Measurements from ENCODE around the gene KIAA1614.

Gene KIAA1614

DNA sequence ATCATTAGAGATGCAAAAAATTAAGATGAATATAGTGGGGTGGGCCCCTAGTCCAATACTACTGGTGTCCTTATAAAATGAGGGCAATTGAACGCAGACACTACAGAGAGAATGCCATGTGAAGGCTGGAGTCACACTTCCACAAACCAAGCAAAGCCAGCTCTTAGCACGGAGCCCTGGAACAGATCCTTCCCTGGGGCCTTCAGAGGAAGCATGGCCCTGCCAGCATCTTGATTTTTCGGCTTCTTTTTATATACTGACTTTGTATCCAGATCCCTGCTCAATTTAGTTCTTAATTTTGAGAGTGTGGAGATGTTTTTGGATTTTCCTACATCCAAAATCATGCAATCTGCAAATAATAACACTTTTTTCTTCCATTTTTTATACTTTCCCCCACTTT is 10.2 kb upstream of the KIAA1614 start:
- no peak overlapping the region for H4K8ac ChIP-seq (ENCODE audit: low read depth, low read length)
- no peak overlapping the region for H2BK12ac ChIP-seq (ENCODE audit: low read length)
- no peaks in the 10 kb centered on the region for H3K27me3 ChIP-seq (ENCODE audit: control insufficient read depth in 3 of 3, insufficient read depth in 3 of 3, low read depth in 1 of 3, low read length in 3 of 3)
- no peak overlapping the region for H2BK15ac ChIP-seq (ENCODE audit: low read length)
- no peak overlapping the region for H2AK5ac ChIP-seq (ENCODE audit: low read depth, low read length)
- no peak overlapping the region for H3K18ac ChIP-seq (ENCODE audit: low read length)
- no peaks in the 10 kb centered on the region for H3K9me3 ChIP-seq (replicated peaks in 1 of 2; ENCODE audit: control insufficient read depth in 2 of 2, insufficient read depth in 1 of 2, low read depth in 1 of 2, low read length in 2 of 2)
- H2BK5ac ChIP-seq (ENCODE audit: low read length), result no peak overlapping the region
- no CpG with 5 or more reads among the region's 3 CpGs for WGBS, 2 donors (ENCODE audit: extremely low coverage in 2 of 2, insufficient read length in 2 of 2, insufficient replicate concordance in 1 of 2)
- peaks cover 2 to 12% of the 10 kb centered on the region in 2 donors for H3K4me1 ChIP-seq (ENCODE audit: control insufficient read depth in 2 of 2, insufficient read depth in 1 of 2, low read depth in 1 of 2, low read length in 2 of 2)
- H3K4me3 ChIP-seq (ENCODE audit: low read length in 2 of 2), result no peak overlapping the region
- no peak overlapping the region for H2AFZ ChIP-seq (ENCODE audit: low read length)
- no peak for DNase-seq (ENCODE audit: low spot score)
- no peak overlapping the region for H3K27ac ChIP-seq (replicated peaks; ENCODE audit: low read length)
- no peak overlapping the region for H4K91ac ChIP-seq (ENCODE audit: low read depth, low read length, poor library complexity)
- no peak overlapping the region for H3K4ac ChIP-seq (ENCODE audit: low read length)
- H3K79me1 ChIP-seq (ENCODE audit: low read depth, low read length), result no peaks in the 10 kb centered on the region
- H3K23ac ChIP-seq (ENCODE audit: low read depth, low read length, poor library complexity), result no peak overlapping the region
- H3K4me2 ChIP-seq (ENCODE audit: insufficient read depth, low read length, poor library complexity, severe bottlenecking), result no peak overlapping the region
- H3K9ac ChIP-seq (ENCODE audit: low read depth, low read length, poor library complexity), result no peak overlapping the region
- no peak overlapping the region for H3K14ac ChIP-seq (ENCODE audit: low read length)
- H2BK120ac ChIP-seq (ENCODE audit: low read depth, low read length), result no peak overlapping the region
- no peaks in the 10 kb centered on the region for H3K36me3 ChIP-seq (replicated peaks in 1 of 2; ENCODE audit: control insufficient read depth in 2 of 2, insufficient read depth in 2 of 2, low read length in 2 of 2)

- no peak overlapping the region for H4K8ac ChIP-seq (ENCODE audit: low read depth, low read length)
- H3K14ac ChIP-seq (ENCODE audit: low read length), result no peak overlapping the region
- H2BK120ac ChIP-seq (ENCODE audit: low read depth, low read length), result no peak overlapping the region
- no peak overlapping the region for H2AK5ac ChIP-seq (ENCODE audit: low read depth, low read length)
- H2BK15ac ChIP-seq (ENCODE audit: low read length), result no peak overlapping the region
- H4K91ac ChIP-seq (ENCODE audit: low read depth, low read length, poor library complexity), result no peak overlapping the region
- no peak overlapping the region for H3K4me2 ChIP-seq (ENCODE audit: insufficient read depth, low read length, poor library complexity, severe bottlenecking)
- H3K18ac ChIP-seq (ENCODE audit: low read length), result no peak overlapping the region
- H3K9ac ChIP-seq (ENCODE audit: low read depth, low read length, poor library complexity), result no peak overlapping the region
- no peak for DNase-seq (ENCODE audit: low spot score)
- no peaks in the 10 kb centered on the region for H3K9me3 ChIP-seq (replicated peaks in 1 of 2; ENCODE audit: control insufficient read depth in 2 of 2, insufficient read depth in 1 of 2, low read depth in 1 of 2, low read length in 2 of 2)
- H2BK5ac ChIP-seq (ENCODE audit: low read length), result no peak overlapping the region
- no peak overlapping the region for H3K4me3 ChIP-seq (ENCODE audit: low read length in 2 of 2)
- H3K79me1 ChIP-seq (ENCODE audit: low read depth, low read length), result no peaks in the 10 kb centered on the region
- no peak overlapping the region for H3K4ac ChIP-seq (ENCODE audit: low read length)
- peaks cover 0 to 11% (median 0%) of the 10 kb centered on the region in 3 experiments for H3K27me3 ChIP-seq (ENCODE audit: control insufficient read depth in 3 of 3, insufficient read depth in 3 of 3, low read depth in 1 of 3, low read length in 3 of 3)
- H3K36me3 ChIP-seq (replicated peaks in 1 of 2; ENCODE audit: control insufficient read depth in 2 of 2, insufficient read depth in 2 of 2, low read length in 2 of 2), result no peaks in the 10 kb centered on the region
- no peak overlapping the region for H2AFZ ChIP-seq (ENCODE audit: low read length)
- no peak overlapping the region for H2BK12ac ChIP-seq (ENCODE audit: low read length)
- no peak overlapping the region for H3K27ac ChIP-seq (replicated peaks; ENCODE audit: low read length)
- no CpG with 5 or more reads among the region's 8 CpGs for WGBS, 2 donors (ENCODE audit: extremely low coverage in 2 of 2, insufficient read length in 2 of 2, insufficient replicate concordance in 1 of 2)
- peaks cover 2 to 6% of the 10 kb centered on the region in 2 donors for H3K4me1 ChIP-seq (ENCODE audit: control insufficient read depth in 2 of 2, insufficient read depth in 1 of 2, low read depth in 1 of 2, low read length in 2 of 2)
- H3K23ac ChIP-seq (ENCODE audit: low read depth, low read length, poor library complexity), result no peak overlapping the region
Measured at GRCh38 chr1:180905927-180906326, 6.8 kb upstream of the KIAA1614 start.

DNA sequence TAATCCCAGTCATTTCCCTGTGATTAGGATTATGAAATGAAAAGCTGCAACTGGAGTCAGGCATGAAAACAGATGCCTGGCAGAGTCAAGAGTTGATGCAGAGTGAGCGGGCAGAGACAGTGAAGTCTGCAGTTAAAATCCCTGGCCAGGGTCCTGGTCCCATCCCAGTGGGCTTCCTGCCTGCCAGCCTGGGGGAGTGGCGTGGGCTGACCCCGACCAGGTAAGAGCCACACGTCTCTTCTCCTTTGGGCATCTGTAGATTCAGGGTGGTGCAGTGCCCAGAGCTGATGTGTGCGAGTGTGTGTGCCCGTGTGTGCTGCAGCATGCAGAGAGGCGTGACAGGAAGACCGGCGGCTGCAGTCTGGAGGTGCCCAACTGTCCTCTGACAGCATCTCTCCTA is 6.2 kb upstream of the KIAA1614 start:
- no peak overlapping the region for H2BK120ac ChIP-seq (ENCODE audit: low read depth, low read length)
- H3K4me3 ChIP-seq (ENCODE audit: low read length in 2 of 2), result no peak overlapping the region
- peaks cover 0 to 4% of the 10 kb centered on the region in 2 donors for H3K9me3 ChIP-seq (replicated peaks in 1 of 2; ENCODE audit: control insufficient read depth in 2 of 2, insufficient read depth in 1 of 2, low read depth in 1 of 2, low read length in 2 of 2)
- no peak overlapping the region for H3K27ac ChIP-seq (replicated peaks; ENCODE audit: low read length)
- H3K4ac ChIP-seq (ENCODE audit: low read length), result no peak overlapping the region
- H4K8ac ChIP-seq (ENCODE audit: low read depth, low read length), result no peak overlapping the region
- no peak overlapping the region for H2BK12ac ChIP-seq (ENCODE audit: low read length)
- H3K4me2 ChIP-seq (ENCODE audit: insufficient read depth, low read length, poor library complexity, severe bottlenecking), result no peak overlapping the region
- peak overlapping the region; percentile 22 for H2AK5ac ChIP-seq (ENCODE audit: low read depth, low read length)
- no peak overlapping the region for H3K9ac ChIP-seq (ENCODE audit: low read depth, low read length, poor library complexity)
- WGBS, 2 donors (ENCODE audit: extremely low coverage in 2 of 2, insufficient read length in 2 of 2, insufficient replicate concordance in 1 of 2), result no CpG with 5 or more reads among the region's 9 CpGs
- H2BK15ac ChIP-seq (ENCODE audit: low read length), result no peak overlapping the region
- no peak overlapping the region for H4K91ac ChIP-seq (ENCODE audit: low read depth, low read length, poor library complexity)
- no peaks in the 10 kb centered on the region for H3K36me3 ChIP-seq (replicated peaks in 1 of 2; ENCODE audit: control insufficient read depth in 2 of 2, insufficient read depth in 2 of 2, low read length in 2 of 2)
- H3K4me1 ChIP-seq (ENCODE audit: control insufficient read depth in 2 of 2, insufficient read depth in 1 of 2, low read depth in 1 of 2, low read length in 2 of 2), result peaks cover 2 to 7% of the 10 kb centered on the region in 2 donors
- no peak overlapping the region for H3K14ac ChIP-seq (ENCODE audit: low read length)
- no peaks in the 10 kb centered on the region for H3K79me1 ChIP-seq (ENCODE audit: low read depth, low read length)
- no peak overlapping the region for H2AFZ ChIP-seq (ENCODE audit: low read length)
- peak overlapping the region; percentile 10 for H3K23ac ChIP-seq (ENCODE audit: low read depth, low read length, poor library complexity)
- peaks cover 0 to 17% (median 1%) of the 10 kb centered on the region in 3 experiments for H3K27me3 ChIP-seq (ENCODE audit: control insufficient read depth in 3 of 3, insufficient read depth in 3 of 3, low read depth in 1 of 3, low read length in 3 of 3)
- no peak for DNase-seq (ENCODE audit: low spot score)
- peak overlapping the region; percentile 62 for H3K18ac ChIP-seq (ENCODE audit: low read length)
- peak overlapping the region; percentile 48 for H2BK5ac ChIP-seq (ENCODE audit: low read length)

- no peak overlapping the region for H2BK120ac ChIP-seq (ENCODE audit: low read depth, low read length)
- no peak overlapping the region for H3K9ac ChIP-seq (ENCODE audit: low read depth, low read length, poor library complexity)
- H3K27me3 ChIP-seq (ENCODE audit: control insufficient read depth in 3 of 3, insufficient read depth in 3 of 3, low read depth in 1 of 3, low read length in 3 of 3), result peaks cover 0 to 26% (median 6%) of the 10 kb centered on the region in 3 experiments
- H2AK5ac ChIP-seq (ENCODE audit: low read depth, low read length), result peak overlapping the region; percentile 68
- peaks cover 0 to 4% of the 10 kb centered on the region in 2 donors for H3K9me3 ChIP-seq (replicated peaks in 1 of 2; ENCODE audit: control insufficient read depth in 2 of 2, insufficient read depth in 1 of 2, low read depth in 1 of 2, low read length in 2 of 2)
- peaks cover 2 to 11% of the 10 kb centered on the region in 2 donors for H3K4me1 ChIP-seq (ENCODE audit: control insufficient read depth in 2 of 2, insufficient read depth in 1 of 2, low read depth in 1 of 2, low read length in 2 of 2)
- H3K14ac ChIP-seq (ENCODE audit: low read length), result no peak overlapping the region
- no peak overlapping the region for H3K4me3 ChIP-seq (ENCODE audit: low read length in 2 of 2)
- no peak overlapping the region for H3K4ac ChIP-seq (ENCODE audit: low read length)
- no peak overlapping the region for H3K23ac ChIP-seq (ENCODE audit: low read depth, low read length, poor library complexity)
- H2AFZ ChIP-seq (ENCODE audit: low read length), result no peak overlapping the region
- no peaks in the 10 kb centered on the region for H3K79me1 ChIP-seq (ENCODE audit: low read depth, low read length)
- H3K4me2 ChIP-seq (ENCODE audit: insufficient read depth, low read length, poor library complexity, severe bottlenecking), result no peak overlapping the region
- H3K36me3 ChIP-seq (replicated peaks in 1 of 2; ENCODE audit: control insufficient read depth in 2 of 2, insufficient read depth in 2 of 2, low read length in 2 of 2), result no peaks in the 10 kb centered on the region
- no peak overlapping the region for H2BK5ac ChIP-seq (ENCODE audit: low read length)
- no peak overlapping the region for H2BK12ac ChIP-seq (ENCODE audit: low read length)
- H2BK15ac ChIP-seq (ENCODE audit: low read length), result no peak overlapping the region
- no peak for DNase-seq (ENCODE audit: low spot score)
- no peak overlapping the region for H4K8ac ChIP-seq (ENCODE audit: low read depth, low read length)
- no CpG with 5 or more reads among the region's 10 CpGs for WGBS, 2 donors (ENCODE audit: extremely low coverage in 2 of 2, insufficient read length in 2 of 2, insufficient replicate concordance in 1 of 2)
- no peak overlapping the region for H3K18ac ChIP-seq (ENCODE audit: low read length)
- no peak overlapping the region for H3K27ac ChIP-seq (replicated peaks; ENCODE audit: low read length)
- no peak overlapping the region for H4K91ac ChIP-seq (ENCODE audit: low read depth, low read length, poor library complexity)
Measured at GRCh38 chr1:180907313-180908055, 5.2 kb upstream of the KIAA1614 start.

All from neuronal stem cell (in vitro differentiated cells).